HL-60 (cell line): Measurements from ENCODE around the gene CALN1.

Source experiments
- DNase-seq, 2 experiments: peaks; one replicate each; pipeline ENCODE4 v3.0.0-alpha.2; 2010 to 2020; ENCODE audit warnings: low read depth in 1 of 2, low spot score in 1 of 2
- H3K27ac ChIP-seq: fragments of 250-450 bp; sonication (Bioruptor Pico); replicated peaks from 2 replicates; pipeline ENCODE4 v1.5.1; 2020; ENCODE audit warnings: mild to moderate bottlenecking, moderate library complexity
- H3K27me3 ChIP-seq: fragments of 250-450 bp; sonication (Bioruptor Pico); 2 replicates; pipeline ENCODE4 v1.5.1; 2021; ENCODE audit warnings: mild to moderate bottlenecking, moderate library complexity; ENCODE audit not compliant: insufficient read depth, poor library complexity, severe bottlenecking
- H3K4me3 ChIP-seq: replicated peaks from 2 replicates; pipeline ENCODE4 v1.5.1; 2011; ENCODE audit warnings: mild to moderate bottlenecking, control low read depth, low read length; ENCODE audit not compliant: insufficient read depth
- GABPA ChIP-seq: IDR thresholded peaks from 2 replicates; pipeline ENCODE4 v1.6.1; 2012; ENCODE audit warnings: low read depth
- POLR2AphosphoS5 ChIP-seq: IDR thresholded peaks from 2 replicates; pipeline ENCODE4 v1.6.1; 2012; ENCODE audit warnings: low read depth
- SPI1 ChIP-seq: IDR thresholded peaks from 2 replicates; pipeline ENCODE4 v1.6.1; 2012; ENCODE audit warnings: low read depth, mild to moderate bottlenecking, borderline replicate concordance
- TF ChIP-seq, protein P1 (sequence below): IDR thresholded peaks from 2 replicates; pipeline ENCODE4 v1.6.1; 2012; ENCODE audit warnings: low read depth; ENCODE audit not compliant: insufficient replicate concordance
- TF ChIP-seq, protein P2 (sequence below): IDR thresholded peaks from one replicate; pipeline ENCODE4 v1.5.1; 2011; ENCODE audit warnings: low read length, control low read depth, inconsistent platforms; ENCODE audit not compliant: insufficient read depth

Gene CALN1

DNA sequence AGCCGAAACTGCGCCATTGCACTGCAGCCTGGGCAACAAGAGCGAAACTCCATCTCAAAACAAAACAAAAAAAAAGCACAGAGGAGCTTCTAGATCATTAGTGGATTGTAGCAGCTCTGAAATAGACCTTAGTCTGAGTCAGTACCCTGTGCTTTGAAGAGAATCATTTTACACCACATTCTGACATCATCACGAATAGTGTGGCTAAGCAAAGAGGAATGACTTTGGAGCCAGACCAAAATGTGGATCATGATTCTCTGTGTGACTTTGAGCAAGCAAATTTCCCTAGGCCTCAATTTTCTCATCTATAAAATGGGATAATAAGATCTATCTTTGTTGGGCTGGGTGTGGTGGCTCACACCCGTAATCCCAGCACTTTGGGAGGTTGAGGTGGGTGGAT, 618.9 kb downstream of the CALN1 start:
- H3K27ac ChIP-seq, result no peak overlapping the region
- no peak for TF ChIP-seq GABPA
- TF ChIP-seq, protein P1, sequence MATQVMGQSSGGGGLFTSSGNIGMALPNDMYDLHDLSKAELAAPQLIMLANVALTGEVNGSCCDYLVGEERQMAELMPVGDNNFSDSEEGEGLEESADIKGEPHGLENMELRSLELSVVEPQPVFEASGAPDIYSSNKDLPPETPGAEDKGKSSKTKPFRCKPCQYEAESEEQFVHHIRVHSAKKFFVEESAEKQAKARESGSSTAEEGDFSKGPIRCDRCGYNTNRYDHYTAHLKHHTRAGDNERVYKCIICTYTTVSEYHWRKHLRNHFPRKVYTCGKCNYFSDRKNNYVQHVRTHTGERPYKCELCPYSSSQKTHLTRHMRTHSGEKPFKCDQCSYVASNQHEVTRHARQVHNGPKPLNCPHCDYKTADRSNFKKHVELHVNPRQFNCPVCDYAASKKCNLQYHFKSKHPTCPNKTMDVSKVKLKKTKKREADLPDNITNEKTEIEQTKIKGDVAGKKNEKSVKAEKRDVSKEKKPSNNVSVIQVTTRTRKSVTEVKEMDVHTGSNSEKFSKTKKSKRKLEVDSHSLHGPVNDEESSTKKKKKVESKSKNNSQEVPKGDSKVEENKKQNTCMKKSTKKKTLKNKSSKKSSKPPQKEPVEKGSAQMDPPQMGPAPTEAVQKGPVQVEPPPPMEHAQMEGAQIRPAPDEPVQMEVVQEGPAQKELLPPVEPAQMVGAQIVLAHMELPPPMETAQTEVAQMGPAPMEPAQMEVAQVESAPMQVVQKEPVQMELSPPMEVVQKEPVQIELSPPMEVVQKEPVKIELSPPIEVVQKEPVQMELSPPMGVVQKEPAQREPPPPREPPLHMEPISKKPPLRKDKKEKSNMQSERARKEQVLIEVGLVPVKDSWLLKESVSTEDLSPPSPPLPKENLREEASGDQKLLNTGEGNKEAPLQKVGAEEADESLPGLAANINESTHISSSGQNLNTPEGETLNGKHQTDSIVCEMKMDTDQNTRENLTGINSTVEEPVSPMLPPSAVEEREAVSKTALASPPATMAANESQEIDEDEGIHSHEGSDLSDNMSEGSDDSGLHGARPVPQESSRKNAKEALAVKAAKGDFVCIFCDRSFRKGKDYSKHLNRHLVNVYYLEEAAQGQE, result no peak
- no peak for TF ChIP-seq SPI1
- TF ChIP-seq, protein P2, sequence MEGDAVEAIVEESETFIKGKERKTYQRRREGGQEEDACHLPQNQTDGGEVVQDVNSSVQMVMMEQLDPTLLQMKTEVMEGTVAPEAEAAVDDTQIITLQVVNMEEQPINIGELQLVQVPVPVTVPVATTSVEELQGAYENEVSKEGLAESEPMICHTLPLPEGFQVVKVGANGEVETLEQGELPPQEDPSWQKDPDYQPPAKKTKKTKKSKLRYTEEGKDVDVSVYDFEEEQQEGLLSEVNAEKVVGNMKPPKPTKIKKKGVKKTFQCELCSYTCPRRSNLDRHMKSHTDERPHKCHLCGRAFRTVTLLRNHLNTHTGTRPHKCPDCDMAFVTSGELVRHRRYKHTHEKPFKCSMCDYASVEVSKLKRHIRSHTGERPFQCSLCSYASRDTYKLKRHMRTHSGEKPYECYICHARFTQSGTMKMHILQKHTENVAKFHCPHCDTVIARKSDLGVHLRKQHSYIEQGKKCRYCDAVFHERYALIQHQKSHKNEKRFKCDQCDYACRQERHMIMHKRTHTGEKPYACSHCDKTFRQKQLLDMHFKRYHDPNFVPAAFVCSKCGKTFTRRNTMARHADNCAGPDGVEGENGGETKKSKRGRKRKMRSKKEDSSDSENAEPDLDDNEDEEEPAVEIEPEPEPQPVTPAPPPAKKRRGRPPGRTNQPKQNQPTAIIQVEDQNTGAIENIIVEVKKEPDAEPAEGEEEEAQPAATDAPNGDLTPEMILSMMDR, result no peak
- TF ChIP-seq POLR2AphosphoS5, result no peak
- no peak overlapping the region for H3K4me3 ChIP-seq
- DNase-seq, result no peak
- no peaks in the 10 kb centered on the region for H3K27me3 ChIP-seq

DNA sequence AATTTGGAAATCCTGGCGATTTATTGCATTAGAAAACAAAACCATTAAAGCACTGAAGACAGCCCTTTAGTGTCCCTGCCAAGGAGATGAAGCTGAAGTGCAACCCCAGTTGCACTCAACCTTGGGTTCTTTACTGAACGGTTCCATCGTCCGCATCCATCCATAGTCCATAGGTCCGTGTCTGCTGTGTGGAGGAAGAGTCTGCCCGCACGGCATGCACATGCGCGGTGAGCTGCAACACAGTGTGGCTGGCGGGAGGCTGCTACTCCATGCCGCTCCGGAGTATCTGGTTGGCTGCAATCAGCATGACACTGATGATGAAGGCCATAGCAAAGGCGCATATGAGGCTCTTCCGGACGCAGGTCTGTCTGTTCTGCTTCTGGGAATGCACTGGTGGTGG, 624.6 kb downstream of the CALN1 start:
- no peaks in the 10 kb centered on the region for H3K27me3 ChIP-seq
- no peak overlapping the region for H3K4me3 ChIP-seq
- no peak overlapping the region for H3K27ac ChIP-seq
- TF ChIP-seq POLR2AphosphoS5 (no peak), GABPA (no peak), SPI1 (no peak)
- TF ChIP-seq, protein P2, result no peak
- TF ChIP-seq, protein P1, result no peak
- DNase-seq, result no peak

DNA sequence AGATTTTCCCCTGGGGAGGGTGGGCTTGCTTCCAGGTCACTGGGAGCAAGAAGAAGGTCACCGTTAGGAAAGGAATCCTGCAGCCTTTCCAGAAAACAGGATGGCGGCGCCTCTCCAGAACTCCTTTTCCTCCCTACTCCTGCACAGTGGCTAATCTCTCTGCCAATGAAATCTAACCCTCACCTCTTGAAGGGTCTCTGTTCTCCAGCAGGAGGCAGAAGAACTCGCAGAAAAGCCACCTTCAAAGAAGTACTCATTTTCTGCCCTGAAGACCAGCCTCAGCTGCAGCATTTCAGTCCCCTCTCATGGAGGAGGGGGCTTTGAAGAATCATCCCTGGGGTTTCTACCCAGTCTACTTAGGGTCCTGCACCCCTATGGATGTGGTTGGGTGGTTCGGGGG, 626.9 kb downstream of the CALN1 start:
- H3K27ac ChIP-seq, result no peak overlapping the region
- no peak overlapping the region for H3K4me3 ChIP-seq
- no peaks in the 10 kb centered on the region for H3K27me3 ChIP-seq
- no peak for TF ChIP-seq GABPA
- TF ChIP-seq, protein P2, result no peak
- no peak for TF ChIP-seq POLR2AphosphoS5
- TF ChIP-seq, protein P1, result no peak
- no peak for TF ChIP-seq SPI1
- DNase-seq, result no peak
